Measurements from ENCODE around the gene EXOSC5. TPM values are rescaled to one million over a fixed set of nuclear protein-coding genes. Genes with fewer than 3 reads are reported as not detected.

The EXOSC5 gene
- total RNA-seq (10 to 100 TPM; 48.5 to 52.3 TPM), polyA plus RNA-seq (49.5 TPM)

- peak; percentile 99 to 100 (median 99) for DNase-seq
- Histone ChIP-seq H3K9me3 (ENCODE audit: low read length) (no peaks in the 10 kb centered on the region), H3K4me3 (ENCODE audit: low read length) (peak within 1 kb of the TSS; percentile 99), H3K27ac (ENCODE audit: low read depth, low read length) (peak within 1 kb of the TSS; percentile 91), H3K4me1 (ENCODE audit: insufficient read depth, low read length) (peaks cover 27% of the 10 kb centered on the region), H3K27me3 (ENCODE audit: insufficient read depth, low read length, poor library complexity, severe bottlenecking) (no peaks in the 10 kb centered on the region), H3K36me3 (ENCODE audit: insufficient read depth, low read length) (peaks cover 6% of the 10 kb centered on the region)
- Mint-ChIP-seq H3K4me1 (peaks cover 46 to 57% (median 49%) of the 10 kb centered on the region in 3 donors), H3K27ac (peak within 1 kb of the TSS; percentile 96 to 100 (median 100)), H3K36me3 (peaks cover 0 to 29% (median 0%) of the 10 kb centered on the region in 3 donors), H3K9me3 (no peaks in the 10 kb centered on the region), H3K27me3 (no peaks in the 10 kb centered on the region), H3K4me3 (peak within 1 kb of the TSS; percentile 87 to 98 (median 97))
- POLR2A ChIA-PET, result no interaction called here
- CTCF ChIA-PET, result no interaction called here
These were observed at the start of gene EXOSC5, which contains the start of gene BCKDHA for GRCh38 chr19:41397086-41398049. Gene EXOSC5 (minus strand): TSS chr19:41397359. CDS start chr19:41397328, 31 bp downstream. Gene BCKDHA (plus strand): TSS chr19:41397818. CDS start chr19:41397828, 10 bp downstream.

- no peak overlapping the region for H3K27ac Mint-ChIP-seq
- POLR2A ChIA-PET, result no interaction called here
- H3K4me1 ChIP-seq (ENCODE audit: insufficient read depth, low read length), result peaks cover 5% of the 10 kb centered on the region
These were observed 48.4 kb upstream of the EXOSC5 start for GRCh38 chr19:41445575-41445974.

GRCh38 chr19:41443813-41444455 lies 46.8 kb upstream of the EXOSC5 start:
- no peaks in the 10 kb centered on the region for H3K9me3 ChIP-seq (ENCODE audit: low read length)
- peaks cover 14% of the 10 kb centered on the region for H3K4me1 ChIP-seq (ENCODE audit: insufficient read depth, low read length)
- H3K27ac ChIP-seq (ENCODE audit: low read depth, low read length), result no peak overlapping the region
- Mint-ChIP-seq H3K27ac (no peak overlapping the region), H3K9me3 (no peaks in the 10 kb centered on the region), H3K27me3 (peaks cover 24 to 28% of the 10 kb centered on the region in 2 donors), H3K4me3 (peak overlapping the region in 1 of 7 donors; percentile 5), H3K4me1 (peaks cover 0 to 1% (median 0%) of the 10 kb centered on the region in 3 donors), H3K36me3 (no peaks in the 10 kb centered on the region)
- H3K27me3 ChIP-seq (ENCODE audit: insufficient read depth, low read length, poor library complexity, severe bottlenecking), result no peaks in the 10 kb centered on the region
- H3K4me3 ChIP-seq (ENCODE audit: low read length), result no peak overlapping the region
- CTCF ChIA-PET, result no interaction called here
- POLR2A ChIA-PET, result no interaction called here
- DNase-seq, result no peak
- H3K36me3 ChIP-seq (ENCODE audit: insufficient read depth, low read length), result no peaks in the 10 kb centered on the region

More at GRCh38 chr19:41445575-41445974, 48.4 kb upstream of the EXOSC5 start:
- no peaks in the 10 kb centered on the region for H3K36me3 Mint-ChIP-seq
- no peak overlapping the region for H3K4me3 Mint-ChIP-seq
- Histone ChIP-seq H3K4me3 (ENCODE audit: low read length) (no peak overlapping the region), H3K27me3 (ENCODE audit: insufficient read depth, low read length, poor library complexity, severe bottlenecking) (no peaks in the 10 kb centered on the region), H3K9me3 (ENCODE audit: low read length) (no peaks in the 10 kb centered on the region), H3K36me3 (ENCODE audit: insufficient read depth, low read length) (no peaks in the 10 kb centered on the region), H3K27ac (ENCODE audit: low read depth, low read length) (no peak overlapping the region)
- no peak for DNase-seq
- peaks cover 3 to 11% (median 6%) of the 10 kb centered on the region in 3 donors for H3K4me1 Mint-ChIP-seq
- CTCF ChIA-PET, result interaction anchor here (1.1 to 6.8 kb wide), 2 partner anchors 124 to 241 kb away, joined by 3 to 94 read pairs; no protein-coding TSS in a partner anchor
- H3K9me3 Mint-ChIP-seq, result no peaks in the 10 kb centered on the region
- H3K27me3 Mint-ChIP-seq, result peaks cover 25 to 28% of the 10 kb centered on the region in 2 donors

GRCh38 chr19:41442473-41443355 lies 45.6 kb upstream of the EXOSC5 start, which contains the start of gene ERICH4:
Gene ERICH4 (plus strand): TSS chr19:41443156. CDS start chr19:41443170, 14 bp downstream.
- Mint-ChIP-seq H3K9me3 (no peaks in the 10 kb centered on the region), H3K4me3 (peak within 1 kb of the TSS in 1 of 7 donors; percentile 5), H3K27me3 (peaks cover 17 to 24% of the 10 kb centered on the region in 2 donors), H3K36me3 (peaks cover 0 to 9% (median 0%) of the 10 kb centered on the region in 3 donors), H3K4me1 (peaks cover 0 to 7% (median 3%) of the 10 kb centered on the region in 3 donors), H3K27ac (peak within 1 kb of the TSS in 1 of 8 donors; percentile 13)
- no peaks in the 10 kb centered on the region for H3K9me3 ChIP-seq (ENCODE audit: low read length)
- H3K36me3 ChIP-seq (ENCODE audit: insufficient read depth, low read length), result no peaks in the 10 kb centered on the region
- no peaks in the 10 kb centered on the region for H3K27me3 ChIP-seq (ENCODE audit: insufficient read depth, low read length, poor library complexity, severe bottlenecking)
- POLR2A ChIA-PET, result interaction anchor here (0.6 kb wide), 1 partner anchor 169 kb away, joined by 3 read pairs; no protein-coding TSS in a partner anchor
- no peak within 1 kb of the TSS for H3K4me3 ChIP-seq (ENCODE audit: low read length)
- peaks cover 17% of the 10 kb centered on the region for H3K4me1 ChIP-seq (ENCODE audit: insufficient read depth, low read length)
- CTCF ChIA-PET, result no interaction called here
- no peak for DNase-seq
- H3K27ac ChIP-seq (ENCODE audit: low read depth, low read length), result no peak within 1 kb of the TSS

- Mint-ChIP-seq H3K4me1 (peaks cover 0 to 11% (median 10%) of the 10 kb centered on the region in 3 donors), H3K27me3 (peaks cover 13 to 16% of the 10 kb centered on the region in 2 donors), H3K9me3 (no peaks in the 10 kb centered on the region), H3K36me3 (peaks cover 0 to 17% (median 0%) of the 10 kb centered on the region in 3 donors), H3K4me3 (peak overlapping the region in 1 of 7 donors; percentile 59), H3K27ac (peak overlapping the region in 1 of 8 donors; percentile 61)
- H3K27me3 ChIP-seq (ENCODE audit: insufficient read depth, low read length, poor library complexity, severe bottlenecking), result no peaks in the 10 kb centered on the region
- POLR2A ChIA-PET, result no interaction called here
- no peaks in the 10 kb centered on the region for H3K36me3 ChIP-seq (ENCODE audit: insufficient read depth, low read length)
- no peak overlapping the region for H3K27ac ChIP-seq (ENCODE audit: low read depth, low read length)
- H3K9me3 ChIP-seq (ENCODE audit: low read length), result no peaks in the 10 kb centered on the region
- peaks cover 17% of the 10 kb centered on the region for H3K4me1 ChIP-seq (ENCODE audit: insufficient read depth, low read length)
- no peak overlapping the region for H3K4me3 ChIP-seq (ENCODE audit: low read length)
- CTCF ChIA-PET, result interaction anchor here (1.1 to 3.0 kb wide), 2 partner anchors 7 to 10 kb away, joined by 3 to 18 read pairs; no protein-coding TSS in a partner anchor
- no peak for DNase-seq
These were observed 44.3 kb upstream of the EXOSC5 start for GRCh38 chr19:41441321-41441945.

- peak; percentile 87 to 95 (median 88) for DNase-seq
- Mint-ChIP-seq H3K27ac (peak within 1 kb of the TSS in 5 of 8 donors; percentile 3 to 69 (median 10)), H3K4me1 (peaks cover under 1 to 11% (median 10%) of the 10 kb centered on the region in 3 donors), H3K36me3 (peaks cover 0 to 23% (median 0%) of the 10 kb centered on the region in 3 donors), H3K9me3 (no peaks in the 10 kb centered on the region), H3K27me3 (peaks cover 8 to 14% of the 10 kb centered on the region in 2 donors), H3K4me3 (peak within 1 kb of the TSS in 3 of 7 donors; percentile 19 to 81 (median 56))
- Histone ChIP-seq H3K27me3 (ENCODE audit: insufficient read depth, low read length, poor library complexity, severe bottlenecking) (no peaks in the 10 kb centered on the region), H3K9me3 (ENCODE audit: low read length) (no peaks in the 10 kb centered on the region), H3K36me3 (ENCODE audit: insufficient read depth, low read length) (no peaks in the 10 kb centered on the region), H3K27ac (ENCODE audit: low read depth, low read length) (peak within 1 kb of the TSS; percentile 87), H3K4me3 (ENCODE audit: low read length) (peak within 1 kb of the TSS; percentile 100), H3K4me1 (ENCODE audit: insufficient read depth, low read length) (peaks cover 17% of the 10 kb centered on the region)
- POLR2A ChIA-PET, result interaction anchor here (0.5 to 1.2 kb wide), 4 partner anchors 130 to 977 kb away, joined by 3 to 8 read pairs (median 3); partner anchors contain the start of gene CCDC97
- CTCF ChIA-PET, result interaction anchor here (0.7 to 3.0 kb wide), 11 partner anchors 9 to 314 kb away, joined by 3 to 18 read pairs (median 3); partner anchors contain the start of genes B9D2 and HNRNPUL1
These were observed 42.5 kb upstream of the EXOSC5 start, which contains the start of gene DMAC2 for GRCh38 chr19:41439441-41440222. Gene DMAC2 (minus strand): TSS chr19:41439912. CDS start chr19:41439899, 13 bp downstream.
